ENCODE data around the gene NRG2.

The NRG2 gene

GRCh38 chr5:139903450-139903794 lies 139.7 kb downstream of the NRG2 start:
- DNase-seq (ENCODE audit: low spot score): no peak

DNA sequence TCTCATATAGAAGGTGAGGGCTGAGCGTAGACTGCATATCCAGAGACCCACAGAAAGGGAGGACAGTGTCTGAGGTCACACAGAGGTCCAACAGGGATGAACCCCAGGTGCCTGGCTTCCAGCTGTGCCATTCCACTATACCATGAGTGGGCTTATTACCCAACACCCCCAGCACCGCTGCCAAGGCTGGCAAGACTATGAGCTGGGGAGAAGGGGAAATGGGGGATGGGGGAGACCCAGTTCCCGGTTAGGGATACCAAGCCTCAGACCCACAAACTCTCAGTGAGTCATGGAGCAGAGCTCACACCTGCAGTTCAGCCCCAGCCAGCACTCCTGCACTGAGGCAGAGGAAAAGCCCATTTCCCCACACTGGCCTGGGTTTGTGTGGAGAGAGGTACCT lies 141.1 kb downstream of the NRG2 start:
- no peak for DNase-seq (ENCODE audit: low spot score)

GRCh38 chr5:139901251-139901575 lies 141.9 kb downstream of the NRG2 start:
- no peak for DNase-seq (ENCODE audit: low spot score)

DNA sequence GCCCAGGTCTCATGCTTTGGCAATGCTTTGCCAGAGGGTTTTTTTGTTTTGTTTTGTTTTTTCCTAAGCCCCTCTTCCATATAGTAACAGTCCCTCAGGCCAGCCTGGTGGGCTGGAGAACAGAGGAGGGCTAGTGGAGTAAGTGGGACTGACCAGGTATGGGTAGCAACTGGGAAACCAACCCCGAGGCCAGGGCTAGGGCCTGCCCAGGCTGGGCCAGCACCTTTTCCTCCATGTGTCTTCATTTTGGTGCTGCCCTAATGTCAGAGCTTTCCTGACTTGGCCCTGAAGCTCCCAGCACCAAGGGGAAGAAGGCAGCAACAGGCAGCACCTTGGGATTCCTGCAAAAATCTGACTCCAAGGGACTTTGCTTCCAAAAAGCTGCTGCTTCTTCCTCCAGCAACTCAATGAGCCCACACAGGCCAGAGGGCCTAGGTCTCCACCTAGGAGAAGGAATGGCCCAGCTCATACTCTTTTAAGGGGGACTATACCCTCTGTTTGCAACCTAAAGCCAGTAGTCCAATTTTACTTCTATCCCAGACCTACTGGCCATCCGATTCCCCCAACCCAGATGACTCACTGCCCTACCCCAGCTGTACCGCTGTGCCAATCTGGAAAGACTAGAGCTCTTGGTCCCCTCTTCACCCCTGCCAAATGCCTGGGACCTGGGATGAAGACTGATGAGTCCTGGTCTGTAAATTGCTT lies 142.4 kb downstream of the NRG2 start:
- no peak for DNase-seq (ENCODE audit: low spot score)

DNA sequence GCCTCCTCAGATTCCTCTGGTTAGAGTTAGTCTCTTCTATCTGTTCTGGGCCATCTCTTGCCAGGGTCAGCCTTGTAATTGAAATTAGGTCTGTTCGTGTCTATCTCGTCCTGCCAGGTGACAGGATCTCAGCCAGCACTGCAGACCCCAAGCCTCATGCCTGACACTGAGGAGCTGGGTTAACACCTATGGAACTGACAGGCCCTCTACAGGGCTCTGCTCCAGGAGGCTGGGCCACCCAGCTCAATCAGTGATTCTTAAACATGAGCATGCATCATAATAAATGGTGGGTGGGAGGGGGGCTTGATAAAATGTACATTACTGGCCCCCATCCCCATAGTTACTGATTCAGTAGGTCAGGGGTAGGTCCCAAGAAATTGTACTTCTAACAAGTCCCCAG lies 144.1 kb downstream of the NRG2 start:
- DNase-seq (ENCODE audit: low spot score): no peak

- DNase-seq (ENCODE audit: low spot score): no peak
These were observed 145.1 kb downstream of the NRG2 start for GRCh38 chr5:139897982-139898381.

DNA sequence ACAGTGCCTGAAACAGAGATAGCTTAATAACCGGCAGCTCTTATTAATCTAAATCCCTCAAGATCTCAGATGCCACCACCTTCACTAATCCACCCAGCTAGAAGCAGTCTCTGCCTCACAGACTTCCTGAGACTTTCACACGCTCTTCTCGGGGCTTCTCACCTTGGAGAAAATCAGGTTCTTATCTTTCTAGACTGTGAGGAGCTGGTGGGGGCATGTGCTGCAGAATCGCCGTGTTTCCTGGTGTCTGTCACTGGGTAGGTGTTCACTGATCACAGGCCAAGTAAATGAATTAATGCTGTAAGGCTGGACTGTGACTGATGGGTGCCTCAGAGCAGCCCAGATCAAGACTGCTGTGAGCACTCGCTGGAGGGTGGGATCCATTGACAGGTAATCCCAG lies 145.8 kb downstream of the NRG2 start:
- no peak for DNase-seq (ENCODE audit: low spot score)

DNA sequence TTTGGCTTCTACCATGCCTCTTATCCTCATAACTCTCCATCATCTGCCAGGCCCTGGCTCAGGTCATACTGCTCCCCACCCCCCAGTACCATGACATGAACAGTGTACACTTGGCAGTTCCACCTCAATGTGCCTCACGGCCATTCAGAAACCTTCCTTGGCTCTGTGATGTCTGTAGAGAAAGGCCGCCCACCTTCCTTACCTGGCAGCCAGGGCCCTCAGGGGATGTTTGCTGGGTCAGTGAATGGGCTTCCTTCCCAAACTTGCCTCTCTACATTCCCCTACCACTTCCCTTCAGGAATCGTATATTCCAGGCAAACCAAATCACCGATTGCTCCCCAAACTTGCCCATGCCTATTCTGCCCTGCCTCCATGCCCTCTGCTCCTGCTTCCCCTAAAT lies 146.4 kb downstream of the NRG2 start:
- DNase-seq (ENCODE audit: low spot score): no peak

GRCh38 chr5:139895647-139896046 lies 147.5 kb downstream of the NRG2 start:
- no peak for DNase-seq (ENCODE audit: low spot score)

GRCh38 chr5:139895046-139895445 lies 148.1 kb downstream of the NRG2 start:
- no peak for DNase-seq (ENCODE audit: low spot score)

DNA sequence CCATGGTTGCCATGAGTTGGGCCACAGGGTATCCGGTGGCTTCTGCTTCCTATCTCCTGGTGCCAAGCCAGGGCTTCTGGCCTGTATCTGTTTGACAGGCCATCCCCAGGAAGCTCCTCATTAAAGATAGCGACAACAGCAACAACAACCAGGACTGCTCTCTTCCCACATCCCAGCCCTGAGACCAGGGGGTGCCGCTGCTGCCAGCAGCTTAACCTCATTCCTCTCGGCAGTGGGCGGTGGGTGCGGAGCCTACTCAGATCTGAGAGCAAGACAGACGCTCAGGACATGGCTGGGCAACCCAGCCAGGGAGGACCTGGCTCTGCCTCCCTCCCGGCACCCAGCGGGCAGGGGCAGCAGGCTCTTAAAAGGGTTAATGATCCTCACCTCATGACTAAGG lies 149.2 kb downstream of the NRG2 start:
- DNase-seq (ENCODE audit: low spot score): no peak

- no peak for DNase-seq (ENCODE audit: low spot score)
These were observed 153.7 kb downstream of the NRG2 start for GRCh38 chr5:139889410-139889809.

- DNase-seq (ENCODE audit: low spot score): no peak
These were observed 154.7 kb downstream of the NRG2 start for GRCh38 chr5:139888370-139888769.

DNA sequence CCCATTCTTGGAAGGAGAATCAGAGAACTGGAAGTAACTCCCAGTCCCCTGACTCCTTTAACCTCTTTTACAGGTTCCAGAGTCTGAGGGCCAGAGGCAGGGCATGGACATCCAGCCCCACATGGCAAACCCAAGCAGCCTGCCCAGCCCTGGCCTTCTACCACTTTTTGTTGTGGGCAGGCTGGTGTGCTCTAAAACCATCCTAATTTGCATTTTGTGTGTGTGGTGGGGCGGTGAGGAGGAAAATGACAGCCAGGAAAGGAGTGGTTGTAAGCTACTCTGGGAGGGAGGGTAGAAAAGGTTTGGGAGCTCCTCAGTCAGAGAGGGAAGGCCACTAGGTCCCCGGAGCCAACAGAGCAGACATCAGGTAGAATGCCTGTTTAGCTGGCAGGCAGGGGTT lies 156.9 kb downstream of the NRG2 start:
- no peak for DNase-seq (ENCODE audit: low spot score)

- no peak for DNase-seq (ENCODE audit: low spot score)
These were observed 157.3 kb downstream of the NRG2 start for GRCh38 chr5:139885857-139886208.

DNA sequence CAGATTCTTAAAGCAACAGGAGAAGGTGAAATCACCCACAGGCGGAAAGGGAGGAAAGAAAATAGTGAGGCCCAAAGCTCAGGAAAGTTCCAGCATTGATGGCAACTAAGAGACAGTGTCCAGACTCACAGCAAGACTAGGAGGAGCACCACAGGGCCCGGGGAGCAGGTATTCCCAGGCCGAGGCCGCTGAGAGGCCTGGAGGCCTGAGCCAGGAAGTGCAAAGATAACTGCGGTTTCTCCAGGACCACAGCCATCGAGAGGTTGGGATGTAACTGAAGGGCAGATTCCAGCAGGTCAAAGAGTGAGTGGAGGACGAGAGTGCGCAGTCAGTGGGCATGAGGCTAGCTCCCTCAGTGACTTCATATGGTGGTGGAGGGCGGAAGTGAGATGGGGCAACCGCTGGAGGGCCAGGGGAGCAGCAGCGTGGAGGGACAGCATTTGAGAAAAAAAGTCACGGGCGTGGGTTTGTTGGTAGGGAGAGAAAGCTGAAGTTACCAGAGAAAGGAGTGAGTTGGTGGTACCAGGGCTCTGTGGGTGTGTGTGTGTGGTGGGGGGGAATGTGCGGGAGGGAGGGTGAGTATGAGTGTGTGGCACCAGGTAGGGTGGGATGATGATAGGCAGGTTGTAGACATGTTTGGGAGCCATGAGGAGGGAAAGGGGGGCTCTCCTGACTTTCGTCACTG lies 157.8 kb downstream of the NRG2 start:
- DNase-seq (ENCODE audit: low spot score): no peak

DNA sequence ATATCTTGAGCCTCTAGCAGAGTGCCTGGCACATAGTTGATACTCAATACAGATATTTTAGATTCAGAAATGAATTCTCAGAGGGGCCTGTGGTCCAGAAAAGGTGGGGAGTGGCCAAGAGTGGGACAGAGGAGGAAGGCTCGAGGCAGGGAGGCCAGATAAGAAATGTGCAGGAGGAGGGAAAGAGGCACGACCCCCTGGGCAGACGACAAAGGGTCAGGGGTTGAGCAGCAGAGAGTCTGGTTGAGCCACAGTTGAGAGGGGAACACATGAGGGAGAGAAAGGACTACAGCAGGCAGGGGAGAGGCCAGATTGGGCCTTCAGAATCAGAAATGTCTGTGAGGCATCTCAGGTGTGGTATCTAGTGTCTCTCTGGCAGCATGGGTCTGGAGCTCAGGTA lies 158.4 kb downstream of the NRG2 start:
- DNase-seq (ENCODE audit: low spot score): no peak

DNA sequence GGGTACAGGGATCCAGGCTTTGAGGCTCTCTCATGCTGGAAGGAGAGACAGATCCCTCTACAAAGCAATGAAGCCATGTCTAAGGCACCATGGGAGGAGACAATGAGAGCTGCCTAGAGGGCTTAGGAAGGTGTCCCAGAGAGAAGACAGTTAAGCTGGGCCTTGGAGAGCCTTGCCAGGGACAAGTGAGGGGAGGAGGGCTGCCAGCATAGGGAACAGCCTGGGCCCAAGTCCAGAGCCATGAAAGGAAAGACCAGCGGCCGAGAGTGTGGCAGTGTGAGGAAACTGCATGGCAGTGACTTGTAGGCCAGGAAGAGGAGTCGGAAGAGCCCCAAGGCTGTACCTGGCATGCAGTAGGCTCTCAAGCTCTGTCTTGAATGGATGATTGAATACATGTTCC lies 159.0 kb downstream of the NRG2 start:
- DNase-seq (ENCODE audit: low spot score): no peak

GRCh38 chr5:139882961-139883539 lies 160.0 kb downstream of the NRG2 start:
- no peak for DNase-seq (ENCODE audit: low spot score)

GRCh38 chr5:139882316-139882715 lies 160.8 kb downstream of the NRG2 start:
- DNase-seq (ENCODE audit: low spot score): no peak

DNA sequence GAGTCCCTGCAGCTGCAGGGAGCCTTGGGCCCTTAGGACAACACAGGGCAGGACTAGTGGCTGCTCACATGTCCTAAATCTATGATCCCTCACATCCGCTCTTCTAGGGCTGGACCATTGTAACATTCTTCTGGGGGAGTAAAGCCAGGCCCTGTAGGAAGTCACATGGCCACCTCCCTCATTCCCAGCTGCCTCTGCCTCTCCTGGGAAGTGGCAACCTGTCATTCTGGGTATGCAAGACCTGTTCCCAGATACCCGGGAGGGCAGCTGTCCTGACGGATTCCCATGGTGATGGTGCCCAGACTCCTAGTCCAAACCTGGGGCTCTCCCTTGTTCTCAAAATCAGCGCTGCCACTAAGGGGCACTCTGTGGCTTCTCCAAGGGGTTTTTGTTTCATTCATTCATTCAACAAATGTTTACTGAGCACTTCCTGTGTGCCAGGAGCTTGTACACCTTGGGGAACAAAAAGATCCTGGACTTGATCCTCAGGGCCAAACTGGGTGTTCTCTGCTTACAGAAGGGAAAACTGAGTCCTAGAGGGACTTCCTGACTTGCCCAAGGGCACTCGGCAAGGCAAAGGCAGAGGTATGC lies 161.9 kb downstream of the NRG2 start:
- DNase-seq (ENCODE audit: low spot score): no peak

DNA sequence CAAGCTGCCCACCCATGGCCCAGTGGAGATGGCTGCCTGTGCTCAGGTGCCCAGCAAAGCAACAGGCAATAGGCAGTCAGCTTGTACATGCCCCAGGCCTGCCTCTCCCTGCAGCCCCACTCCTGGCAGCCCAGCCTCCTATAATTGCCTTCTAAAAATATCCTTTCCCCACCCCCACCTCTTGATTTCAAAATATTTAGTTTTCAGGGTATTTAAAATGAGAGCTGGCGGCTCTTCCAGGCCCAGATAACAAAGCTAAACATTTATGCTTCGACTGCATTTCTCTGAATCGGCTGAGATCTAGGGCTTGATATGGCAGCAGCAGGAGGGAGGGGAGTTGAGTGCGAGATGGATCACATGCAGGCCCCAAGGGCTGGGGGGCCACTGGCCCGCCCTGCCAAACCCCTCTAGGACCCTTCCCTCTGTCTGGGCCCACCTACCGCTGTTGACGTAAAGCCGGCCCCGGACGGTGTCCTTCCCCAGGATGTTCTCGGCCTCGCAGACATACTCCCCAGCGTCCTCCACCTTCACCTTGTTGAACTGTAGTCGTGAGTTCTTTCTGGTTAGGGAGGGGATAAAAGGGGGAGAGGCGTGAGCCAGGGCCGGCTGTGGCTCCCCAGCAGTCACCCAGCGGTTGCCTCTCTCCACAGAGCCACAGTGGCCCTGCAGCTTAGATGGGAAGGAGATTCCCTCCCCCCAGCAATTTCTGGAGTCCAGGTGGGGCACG lies 162.5 kb downstream of the NRG2 start:
- no peak for DNase-seq (ENCODE audit: low spot score)

DNA sequence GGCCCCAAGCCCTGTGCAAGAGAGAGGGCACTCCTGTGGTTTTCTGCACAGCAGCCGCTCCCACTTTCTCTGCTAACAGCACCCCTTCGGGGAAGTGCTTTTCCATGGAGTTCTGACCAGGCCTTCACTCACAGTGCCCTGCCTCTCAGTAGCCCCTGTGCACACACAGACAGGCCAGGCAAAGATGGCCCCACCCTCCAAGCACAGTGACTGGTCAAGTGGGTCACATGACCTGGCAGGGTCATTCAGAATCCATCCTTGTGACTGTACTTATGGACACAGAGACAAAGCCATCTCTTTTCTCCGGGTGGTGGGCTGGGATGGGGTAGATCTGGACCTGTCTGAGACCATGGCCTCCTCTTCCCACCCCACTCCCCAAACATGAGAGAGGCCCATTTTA lies 165.0 kb downstream of the NRG2 start:
- DNase-seq (ENCODE audit: low spot score): no peak

All from AG08396 (cell line).